Heart left ventricle (tissue), 16 donors: Measurements from ENCODE around the gene ELMO3. TPM values are rescaled to one million over a fixed set of nuclear protein-coding genes. Genes with fewer than 3 reads are reported as not detected.

Experiments used
- ATAC-seq, 4 donors: fragments of 200-7000 bp; cut with Tn5 transposase; one replicate each; pipeline ENCODE4 v1.9.1; 2020 to 2022; ENCODE audit warnings: moderate library complexity in 4 of 4, mild to moderate bottlenecking in 3 of 4, moderate number of reproducible peaks in 1 of 4
- DNase-seq, 5 donors: peaks; one replicate each; pipeline ENCODE4 v3.0.0-alpha.2; 2020
- H3K27ac ChIP-seq, 12 donors: fragments of 200-600 bp; sonication (generic) in 4 of 12; one replicate each; pipeline versions ENCODE4 v1.5.0 to v1.8.0; 2016 to 2022; ENCODE audit warnings: mild to moderate bottlenecking in 2 of 12
- H3K27me3 ChIP-seq, 9 donors: fragments of 200-600 bp; sonication (generic) in 2 of 9; one replicate each; pipeline versions ENCODE4 v1.5.1 to v1.8.0; 2016 to 2022; ENCODE audit warnings: mild to moderate bottlenecking in 3 of 9
- H3K36me3 ChIP-seq, 9 donors: fragments of 200-600 bp; sonication (generic) in 2 of 9; one replicate each; pipeline versions ENCODE4 v1.5.0 to v1.8.0; 2018 to 2022; ENCODE audit warnings: mild to moderate bottlenecking in 2 of 9
- H3K4me1 ChIP-seq, 12 donors: fragments of 200-600 bp; sonication (generic) in 4 of 12; one replicate each; pipeline versions ENCODE4 v1.5.0 to v1.8.0; 2016 to 2022; ENCODE audit warnings: mild to moderate bottlenecking in 3 of 12
- H3K4me3 ChIP-seq, 12 donors: fragments of 200-600 bp; sonication (generic) in 4 of 12; one replicate each; pipeline versions ENCODE4 v1.5.0 to v1.8.0; 2017 to 2022; ENCODE audit warnings: mild to moderate bottlenecking in 9 of 12, moderate library complexity in 4 of 12
- H3K9me3 ChIP-seq, 12 donors: fragments of 200-600 bp; sonication (generic) in 4 of 12; one replicate each; pipeline versions ENCODE4 v1.5.0 to v1.8.0; 2016 to 2022; ENCODE audit warnings: mild to moderate bottlenecking in 1 of 12
- POLR2A ChIP-seq, 2 donors: fragments of 450-650 bp; IDR thresholded peaks; one replicate each; pipeline ENCODE4 v1.6.1; 2017; ENCODE audit warnings: antibody characterized with exemption in 2 of 2, mild to moderate bottlenecking in 2 of 2, moderate library complexity in 2 of 2
- WGBS, 4 donors: extraction: QIAGEN DNeasy Blood & Tissue Kit in 2 of 4; methylation state at CpG; one replicate each; pipeline versions ENCODE4 v1.1.5 to v1.1.7; 2013 to 2018; 5-methylcytosine and 5-hydroxymethylcytosine counted together
- intact Hi-C, 10 donors: fragments of 100-400 bp; cut with DNase I; formaldehyde crosslinking; loops; one replicate each; pipeline versions ENCODE4 v1.11.1 to v1.14.2; 2022
- polyA plus RNA-seq, 2 donors: library from polyadenylated mRNA; stranded (reverse); fragments of 200-250 nt; gene quantifications; one replicate each; pipeline ENCODE4 v1.2.3, GENCODE V29; 2013
- total RNA-seq, 9 donors: library from RNA; depleted of rRNA in 2 of 9; stranded (reverse); fragments of >200 nt in 2 of 9; fragmentation: NEBNext Ultra II Directional in 3 of 9; extraction: Animal tissue kit (Norgen Biotek cat#: 25700) in 3 of 9; gene quantifications; one replicate each; pipeline versions ENCODE4 v1.1.0 to v1.2.4, GENCODE V29; 2016 to 2023
- TF ChIP-seq, protein P1 (sequence below), 12 donors: fragments of 200-600 bp; sonication (generic) in 4 of 12; IDR thresholded peaks; one replicate each; pipeline versions ENCODE4 v1.5.0 to v1.8.0; 2018 to 2022; ENCODE audit warnings: antibody characterized with exemption in 12 of 12, mild to moderate bottlenecking in 5 of 12
- donor health status: ischemic (EF 13 %, LVEDD 7.1; RV severe dilation, severe dysfunction).
- donor health status: healthy with polysubstance abuse.
- donor health status: DM: no; HTN: yes; CAD: no.
- donor health status: DM: no; HTN: no; CAD: no.
- donor health status: ischemic (EF 25% LVEDD 6.9; RV normal size, moderate dysfunction).
- donor health status: ischemic (EF 25% LVEDD 5.7; RV mildly dilated, moderate dysfunction).
- donor health status: healthy.
- donor health status: DM: yes; HTN: yes; CAD: no.
- donor health status: ischemic (EF 35%, LVEDD 5.7; RV mildly dilated, moderate dysfunction).
- donor health status: nonischemic (EF 11% LVEDD 7.7; RV severe dilation, severe dysfunction).
- donor health status: DM: yes; HTN: yes; CAD: no.
- donor health status: PGD.
- donor health status: ischemic (EF 29% LVEDD 5.4; RV normal size, mild dysfunction).
- donor health status: nonischemic (EF 23%, LVEDD 6.1; RV moderate dilation, normal function).

Gene ELMO3
- total and polyA plus RNA-seq, 11 donors: 0.32 to 1.8 (median 0.68) TPM

GRCh38 chr16:67226295-67226803, 27.4 kb downstream of the ELMO3 start:
- DNase-seq: peak in 1 of 5 donors; percentile 52

GRCh38 chr16:67226804-67227566, 28.1 kb downstream of the ELMO3 start, which contains the start of gene TMEM208:
Gene TMEM208, plus strand, starts transcription at chr16:67227130. Its CDS starts 89 bp downstream, at chr16:67227219.
- H3K4me1 ChIP-seq: peaks cover 2 to 32% (median 17%) of the 10 kb centered on the region in 12 donors
- peak in 1 of 2 donors; percentile 70 for TF ChIP-seq POLR2A (IDR thresholded peaks at IDR 0.05)
- TF ChIP-seq, protein P1, sequence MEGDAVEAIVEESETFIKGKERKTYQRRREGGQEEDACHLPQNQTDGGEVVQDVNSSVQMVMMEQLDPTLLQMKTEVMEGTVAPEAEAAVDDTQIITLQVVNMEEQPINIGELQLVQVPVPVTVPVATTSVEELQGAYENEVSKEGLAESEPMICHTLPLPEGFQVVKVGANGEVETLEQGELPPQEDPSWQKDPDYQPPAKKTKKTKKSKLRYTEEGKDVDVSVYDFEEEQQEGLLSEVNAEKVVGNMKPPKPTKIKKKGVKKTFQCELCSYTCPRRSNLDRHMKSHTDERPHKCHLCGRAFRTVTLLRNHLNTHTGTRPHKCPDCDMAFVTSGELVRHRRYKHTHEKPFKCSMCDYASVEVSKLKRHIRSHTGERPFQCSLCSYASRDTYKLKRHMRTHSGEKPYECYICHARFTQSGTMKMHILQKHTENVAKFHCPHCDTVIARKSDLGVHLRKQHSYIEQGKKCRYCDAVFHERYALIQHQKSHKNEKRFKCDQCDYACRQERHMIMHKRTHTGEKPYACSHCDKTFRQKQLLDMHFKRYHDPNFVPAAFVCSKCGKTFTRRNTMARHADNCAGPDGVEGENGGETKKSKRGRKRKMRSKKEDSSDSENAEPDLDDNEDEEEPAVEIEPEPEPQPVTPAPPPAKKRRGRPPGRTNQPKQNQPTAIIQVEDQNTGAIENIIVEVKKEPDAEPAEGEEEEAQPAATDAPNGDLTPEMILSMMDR (IDR thresholded peaks at IDR 0.05): peak in 6 of 12 donors; percentile 1 to 39 (median 13)
- H3K36me3 ChIP-seq: peaks cover 0 to 48% (median 40%) of the 10 kb centered on the region in 9 donors
- 0 to 1% (median 1%) methylated on average over 35 to 46 of the region's 46 CpGs for WGBS, 4 donors
- intact Hi-C loops: loop anchor here in 5 of 10 donors (2.0 to 5.0 kb wide), 3 partner anchors 20 to 44 kb away; partner anchors contain the start of genes E2F4 (in 4 of the 5), EXOC3L1 (in 4 of the 5), FHOD1 (in 1 of the 5) and MATCAP1 (in 1 of the 5)
- H3K4me3 ChIP-seq: peak within 1 kb of the TSS; percentile 55 to 97 (median 84)
- H3K27me3 ChIP-seq: no peaks in the 10 kb centered on the region
- no peaks in the 10 kb centered on the region for H3K9me3 ChIP-seq
- H3K27ac ChIP-seq: peak within 1 kb of the TSS; percentile 66 to 94 (median 90)
- ATAC-seq (peak; percentile 95 to 98 (median 96)), DNase-seq (peak; percentile 98 to 99 (median 99))

More at GRCh38 chr16:67226295-67226803, 27.4 kb downstream of the ELMO3 start:
- intact Hi-C loops: loop anchor here in 5 of 10 donors (2.0 to 5.0 kb wide), 3 partner anchors 20 to 44 kb away; partner anchors contain the start of genes E2F4 (in 4 of the 5), EXOC3L1 (in 4 of the 5), FHOD1 (in 1 of the 5) and MATCAP1 (in 1 of the 5)
- H3K27me3 ChIP-seq: no peaks in the 10 kb centered on the region
- 8 to 9% (median 9%) methylated on average over 12 of the region's 12 CpGs for whole genome bisulfite sequencing, 4 donors
- TF ChIP-seq, protein P1 (IDR thresholded peaks at IDR 0.05): no peak
- TF ChIP-seq POLR2A (IDR thresholded peaks at IDR 0.05): no peak
- H3K9me3 ChIP-seq: no peaks in the 10 kb centered on the region
- ATAC-seq: no peak
- H3K4me1 ChIP-seq: peaks cover 2 to 32% (median 17%) of the 10 kb centered on the region in 12 donors
- peaks cover 0 to 41% (median 34%) of the 10 kb centered on the region in 9 donors for H3K36me3 ChIP-seq
- H3K4me3 ChIP-seq: peak overlapping the region; percentile 45 to 97 (median 84)
- peak overlapping the region; percentile 66 to 94 (median 90) for H3K27ac ChIP-seq

DNA sequence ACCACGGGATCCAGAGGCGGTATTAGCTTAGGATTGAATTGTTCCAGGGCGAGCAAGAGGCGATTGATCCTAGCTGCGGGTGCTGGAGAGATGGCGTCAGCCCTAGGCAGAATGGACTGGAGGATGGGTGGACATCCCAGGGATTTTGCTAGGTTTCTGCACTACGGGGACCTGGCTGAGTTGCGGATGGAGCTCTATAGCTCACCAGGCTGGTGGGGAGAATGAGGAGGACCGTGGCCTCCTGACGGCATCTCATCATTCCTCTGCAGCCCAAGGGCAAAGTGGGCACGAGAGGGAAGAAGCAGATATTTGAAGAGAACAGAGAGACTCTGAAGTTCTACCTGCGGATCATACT, 28.6 kb downstream of the ELMO3 start:
- TF ChIP-seq POLR2A (IDR thresholded peaks at IDR 0.05): no peak
- TF ChIP-seq, protein P1 (IDR thresholded peaks at IDR 0.05): no peak
- H3K36me3 ChIP-seq: peaks cover 0 to 51% (median 45%) of the 10 kb centered on the region in 9 donors
- H3K4me1 ChIP-seq: peaks cover 2 to 32% (median 17%) of the 10 kb centered on the region in 12 donors
- intact Hi-C loops: loop anchor here in 5 of 10 donors (2.0 to 5.0 kb wide), 3 partner anchors 19 to 45 kb away; partner anchors contain the start of genes E2F4 (in 4 of the 5), EXOC3L1 (in 4 of the 5), FHOD1 (in 1 of the 5) and MATCAP1 (in 1 of the 5)
- H3K4me3 ChIP-seq: peak overlapping the region; percentile 55 to 97 (median 84)
- H3K9me3 ChIP-seq: no peaks in the 10 kb centered on the region
- H3K27me3 ChIP-seq: no peaks in the 10 kb centered on the region
- DNase-seq (peak in 2 of 5 donors; percentile 15 to 31), ATAC-seq (no peak)
- WGBS, 4 donors: 13 to 20% (median 13%) methylated on average over 12 of the region's 12 CpGs
- peak overlapping the region in 11 of 12 donors; percentile 75 to 94 (median 90) for H3K27ac ChIP-seq
